Measurements from ENCODE around the gene ELFN1.

ELFN1 gene

GRCh38 chr7:1742555-1743303, 72.7 kb downstream of the ELFN1 start:
- no peak for ATAC-seq (ENCODE audit: insufficient read depth, low read depth)
- Histone ChIP-seq H4K20me1 (ENCODE audit: insufficient read depth, low read length) (peaks cover 9% of the 10 kb centered on the region; the same call in 1 of the 2 replicates), H2AFZ (ENCODE audit: low read depth, low read length) (no peak overlapping the region), H3K4me1 (ENCODE audit: insufficient read depth, low read length) (no peaks in the 10 kb centered on the region), H3K36me3 (ENCODE audit: insufficient read depth, low read length) (peaks cover 12% of the 10 kb centered on the region), H3K79me2 (ENCODE audit: insufficient read depth, low read length) (no peaks in the 10 kb centered on the region), H3K4me3 (ENCODE audit: low read depth in 1 of 2, low read length in 2 of 2) (no peak overlapping the region), H3K27ac (ENCODE audit: low read length) (no peak overlapping the region), H3K9me3 (ENCODE audit: insufficient read depth, low read length, severe bottlenecking) (no peaks in the 10 kb centered on the region), H3K27me3 (ENCODE audit: insufficient read depth, low read length, poor library complexity) (no peaks in the 10 kb centered on the region), H3K4me2 (ENCODE audit: insufficient read depth, low read length) (no peak overlapping the region), H3K9ac (ENCODE audit: low read depth, low read length) (no peak overlapping the region)
- DNase-seq: no peak
- no peak for TF ChIP-seq EZH2 (IDR thresholded peaks at IDR 0.05; ENCODE audit: borderline replicate concordance, low read depth, low read length, severe bottlenecking)
- TF ChIP-seq, protein P1, sequence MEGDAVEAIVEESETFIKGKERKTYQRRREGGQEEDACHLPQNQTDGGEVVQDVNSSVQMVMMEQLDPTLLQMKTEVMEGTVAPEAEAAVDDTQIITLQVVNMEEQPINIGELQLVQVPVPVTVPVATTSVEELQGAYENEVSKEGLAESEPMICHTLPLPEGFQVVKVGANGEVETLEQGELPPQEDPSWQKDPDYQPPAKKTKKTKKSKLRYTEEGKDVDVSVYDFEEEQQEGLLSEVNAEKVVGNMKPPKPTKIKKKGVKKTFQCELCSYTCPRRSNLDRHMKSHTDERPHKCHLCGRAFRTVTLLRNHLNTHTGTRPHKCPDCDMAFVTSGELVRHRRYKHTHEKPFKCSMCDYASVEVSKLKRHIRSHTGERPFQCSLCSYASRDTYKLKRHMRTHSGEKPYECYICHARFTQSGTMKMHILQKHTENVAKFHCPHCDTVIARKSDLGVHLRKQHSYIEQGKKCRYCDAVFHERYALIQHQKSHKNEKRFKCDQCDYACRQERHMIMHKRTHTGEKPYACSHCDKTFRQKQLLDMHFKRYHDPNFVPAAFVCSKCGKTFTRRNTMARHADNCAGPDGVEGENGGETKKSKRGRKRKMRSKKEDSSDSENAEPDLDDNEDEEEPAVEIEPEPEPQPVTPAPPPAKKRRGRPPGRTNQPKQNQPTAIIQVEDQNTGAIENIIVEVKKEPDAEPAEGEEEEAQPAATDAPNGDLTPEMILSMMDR (IDR thresholded peaks at IDR 0.05; ENCODE audit: borderline replicate concordance, extremely low read depth, low read length, poor library complexity, severe bottlenecking): no peak

GRCh38 chr7:1743481-1744230, 73.6 kb downstream of the ELFN1 start:
- DNase-seq (no peak), ATAC-seq (ENCODE audit: insufficient read depth, low read depth) (no peak)
- TF ChIP-seq EZH2 (IDR thresholded peaks at IDR 0.05; ENCODE audit: borderline replicate concordance, low read depth, low read length, severe bottlenecking): no peak
- TF ChIP-seq, protein P1 (IDR thresholded peaks at IDR 0.05; ENCODE audit: borderline replicate concordance, extremely low read depth, low read length, poor library complexity, severe bottlenecking): no peak
- Histone ChIP-seq H3K36me3 (ENCODE audit: insufficient read depth, low read length) (peaks cover 12% of the 10 kb centered on the region), H3K9ac (ENCODE audit: low read depth, low read length) (no peak overlapping the region), H3K27me3 (ENCODE audit: insufficient read depth, low read length, poor library complexity) (no peaks in the 10 kb centered on the region), H3K4me1 (ENCODE audit: insufficient read depth, low read length) (no peaks in the 10 kb centered on the region), H3K79me2 (ENCODE audit: insufficient read depth, low read length) (no peaks in the 10 kb centered on the region), H4K20me1 (ENCODE audit: insufficient read depth, low read length) (peaks cover 7% of the 10 kb centered on the region; the same call in 1 of the 2 replicates), H3K4me2 (ENCODE audit: insufficient read depth, low read length) (no peak overlapping the region), H3K4me3 (ENCODE audit: low read depth in 1 of 2, low read length in 2 of 2) (no peak overlapping the region), H3K9me3 (ENCODE audit: insufficient read depth, low read length, severe bottlenecking) (no peaks in the 10 kb centered on the region), H3K27ac (ENCODE audit: low read length) (no peak overlapping the region), H2AFZ (ENCODE audit: low read depth, low read length) (no peak overlapping the region)

DNA sequence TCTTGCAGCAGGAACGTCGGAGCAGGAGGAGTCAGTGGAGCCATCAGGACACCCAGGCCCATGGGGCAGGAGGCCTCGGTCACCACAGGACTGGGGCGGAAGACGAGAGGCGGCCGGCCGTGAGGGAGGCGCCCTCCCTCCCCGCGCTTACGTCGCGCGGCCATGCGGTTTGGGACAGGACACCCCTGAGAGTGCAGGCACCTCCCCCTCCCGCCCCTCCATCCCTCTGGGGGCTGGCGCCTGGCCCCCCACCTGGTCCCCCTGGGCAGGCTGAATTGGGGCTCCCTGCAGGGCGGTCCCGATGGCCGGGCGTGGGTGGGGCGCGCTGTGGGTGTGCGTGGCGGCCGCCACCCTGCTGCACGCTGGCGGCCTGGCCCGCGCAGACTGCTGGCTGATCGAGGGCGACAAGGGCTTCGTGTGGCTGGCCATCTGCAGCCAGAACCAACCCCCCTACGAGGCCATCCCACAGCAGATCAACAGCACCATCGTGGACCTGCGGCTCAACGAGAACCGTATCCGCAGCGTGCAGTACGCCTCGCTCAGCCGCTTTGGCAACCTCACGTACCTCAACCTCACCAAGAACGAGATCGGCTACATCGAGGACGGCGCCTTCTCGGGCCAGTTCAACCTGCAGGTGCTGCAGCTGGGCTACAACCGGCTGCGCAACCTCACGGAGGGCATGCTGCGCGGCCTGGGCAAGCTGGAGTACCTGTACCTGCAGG, 74.4 kb downstream of the ELFN1 start:
- no peak for ATAC-seq (ENCODE audit: insufficient read depth, low read depth)
- TF ChIP-seq EZH2 (IDR thresholded peaks at IDR 0.05; ENCODE audit: borderline replicate concordance, low read depth, low read length, severe bottlenecking): no peak
- TF ChIP-seq, protein P1 (IDR thresholded peaks at IDR 0.05; ENCODE audit: borderline replicate concordance, extremely low read depth, low read length, poor library complexity, severe bottlenecking): no peak

More for the DNA sequence above, 74.4 kb downstream of the ELFN1 start:
- Histone ChIP-seq H4K20me1 (ENCODE audit: insufficient read depth, low read length) (peaks cover 3% of the 10 kb centered on the region; the same call in 1 of the 2 replicates), H3K36me3 (ENCODE audit: insufficient read depth, low read length) (peaks cover 12% of the 10 kb centered on the region), H3K4me2 (ENCODE audit: insufficient read depth, low read length) (no peak overlapping the region), H3K9ac (ENCODE audit: low read depth, low read length) (no peak overlapping the region), H3K9me3 (ENCODE audit: insufficient read depth, low read length, severe bottlenecking) (no peaks in the 10 kb centered on the region), H3K4me1 (ENCODE audit: insufficient read depth, low read length) (no peaks in the 10 kb centered on the region), H3K79me2 (ENCODE audit: insufficient read depth, low read length) (no peaks in the 10 kb centered on the region), H2AFZ (ENCODE audit: low read depth, low read length) (no peak overlapping the region), H3K27me3 (ENCODE audit: insufficient read depth, low read length, poor library complexity) (no peaks in the 10 kb centered on the region), H3K4me3 (ENCODE audit: low read depth in 1 of 2, low read length in 2 of 2) (no peak overlapping the region), H3K27ac (ENCODE audit: low read length) (no peak overlapping the region)
- no peak for DNase-seq

Data from DND-41 (cell line).